Measurements from ENCODE around the gene ATP1A4. TPM values are rescaled to one million over a fixed set of nuclear protein-coding genes. Genes with fewer than 3 reads are reported as not detected.

ATP1A4 gene
- total and polyA plus RNA-seq, 8 donors = 0.05 to 0.37 TPM; not detected in 6

DNA sequence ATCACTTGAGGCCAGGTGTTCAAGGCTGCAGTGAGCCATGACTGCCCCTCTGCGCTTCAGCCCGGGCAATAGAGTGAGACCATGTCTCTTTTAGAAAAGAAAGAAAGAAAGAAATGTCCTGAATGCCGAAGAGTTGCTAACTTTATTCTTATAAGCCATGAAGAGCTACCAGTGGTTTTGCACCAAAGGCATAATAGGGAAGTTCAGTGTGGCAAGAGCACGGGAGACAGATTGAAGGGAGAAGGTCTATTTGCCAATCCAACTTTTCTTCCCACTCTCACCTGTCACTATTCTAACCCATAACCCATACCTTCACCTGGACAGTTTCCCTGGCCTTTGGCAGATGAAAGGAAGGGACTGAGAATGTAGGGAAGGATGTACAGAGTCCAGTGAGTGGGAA is 49.4 kb downstream of the ATP1A4 start:
- Histone ChIP-seq H3K27ac (no peak overlapping the region), H3K27me3 (no peaks in the 10 kb centered on the region), H3K9me3 (no peaks in the 10 kb centered on the region), H3K36me3 (no peaks in the 10 kb centered on the region), H3K4me1 (peaks cover 9 to 18% (median 13%) of the 10 kb centered on the region in 4 donors), H3K4me3 (no peak overlapping the region)
- no peak for DNase-seq
- 87 to 94% (median 89%) methylated on average over 4 of the region's 4 CpGs for WGBS, 5 donors
- intact Hi-C loops (cut with DNase I; ENCODE audit: low total_unique reads) = no loop called here
- TF ChIP-seq, protein P1, sequence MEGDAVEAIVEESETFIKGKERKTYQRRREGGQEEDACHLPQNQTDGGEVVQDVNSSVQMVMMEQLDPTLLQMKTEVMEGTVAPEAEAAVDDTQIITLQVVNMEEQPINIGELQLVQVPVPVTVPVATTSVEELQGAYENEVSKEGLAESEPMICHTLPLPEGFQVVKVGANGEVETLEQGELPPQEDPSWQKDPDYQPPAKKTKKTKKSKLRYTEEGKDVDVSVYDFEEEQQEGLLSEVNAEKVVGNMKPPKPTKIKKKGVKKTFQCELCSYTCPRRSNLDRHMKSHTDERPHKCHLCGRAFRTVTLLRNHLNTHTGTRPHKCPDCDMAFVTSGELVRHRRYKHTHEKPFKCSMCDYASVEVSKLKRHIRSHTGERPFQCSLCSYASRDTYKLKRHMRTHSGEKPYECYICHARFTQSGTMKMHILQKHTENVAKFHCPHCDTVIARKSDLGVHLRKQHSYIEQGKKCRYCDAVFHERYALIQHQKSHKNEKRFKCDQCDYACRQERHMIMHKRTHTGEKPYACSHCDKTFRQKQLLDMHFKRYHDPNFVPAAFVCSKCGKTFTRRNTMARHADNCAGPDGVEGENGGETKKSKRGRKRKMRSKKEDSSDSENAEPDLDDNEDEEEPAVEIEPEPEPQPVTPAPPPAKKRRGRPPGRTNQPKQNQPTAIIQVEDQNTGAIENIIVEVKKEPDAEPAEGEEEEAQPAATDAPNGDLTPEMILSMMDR (IDR thresholded peaks at IDR 0.05) = no peak
- TF ChIP-seq POLR2A (IDR thresholded peaks at IDR 0.05) (no peak), POLR2AphosphoS5 (IDR thresholded peaks at IDR 0.05) (no peak), EP300 (IDR thresholded peaks at IDR 0.05) (no peak)

GRCh38 chr1:160204526-160205241 is 53.3 kb downstream of the ATP1A4 start:
- H3K27ac ChIP-seq = peak overlapping the region in 4 of 5 donors; percentile 93 to 95 (median 94)
- 24 to 46% (median 34%) methylated on average over 5 to 7 of the region's 7 CpGs for WGBS, 5 donors

GRCh38 chr1:160205242-160206035 is 54.0 kb downstream of the ATP1A4 start, which contains the start of gene PEA15:
TSS of gene PEA15 (plus strand) at chr1:160205384. CDS start at chr1:160211545, 6,161 bp downstream.
- no peaks in the 10 kb centered on the region for H3K27me3 ChIP-seq
- H3K36me3 ChIP-seq = peaks cover 8 to 30% (median 20%) of the 10 kb centered on the region in 4 donors
- intact Hi-C loops (cut with DNase I; ENCODE audit: low total_unique reads) = no loop called here
- H3K4me3 ChIP-seq = peak within 1 kb of the TSS; percentile 69 to 91 (median 84)
- H3K4me1 ChIP-seq = peaks cover 35 to 64% (median 57%) of the 10 kb centered on the region in 4 donors
- no peaks in the 10 kb centered on the region for H3K9me3 ChIP-seq
- TF ChIP-seq, protein P1 (IDR thresholded peaks at IDR 0.05) = no peak
- peak; percentile 44 to 75 (median 48) for TF ChIP-seq POLR2AphosphoS5 (IDR thresholded peaks at IDR 0.05)
- peak; percentile 83 to 93 for DNase-seq
- WGBS, 5 donors = 0 to 1% (median 0%) methylated on average over 41 to 76 of the region's 76 CpGs
- H3K27ac ChIP-seq = peak within 1 kb of the TSS; percentile 91 to 95 (median 94)

More at GRCh38 chr1:160204526-160205241, 53.3 kb downstream of the ATP1A4 start:
- intact Hi-C loops (cut with DNase I; ENCODE audit: low total_unique reads) = no loop called here
- H3K36me3 ChIP-seq = peaks cover 8 to 23% (median 16%) of the 10 kb centered on the region in 4 donors
- peak overlapping the region; percentile 69 to 91 (median 84) for H3K4me3 ChIP-seq
- DNase-seq = peak in 1 of 2 donors; percentile 36
- H3K27me3 ChIP-seq = no peaks in the 10 kb centered on the region
- H3K9me3 ChIP-seq = no peaks in the 10 kb centered on the region
- TF ChIP-seq POLR2A (IDR thresholded peaks at IDR 0.05) = no peak
- no peak for TF ChIP-seq POLR2AphosphoS5 (IDR thresholded peaks at IDR 0.05)
- TF ChIP-seq, protein P1 (IDR thresholded peaks at IDR 0.05) = no peak
- no peak for TF ChIP-seq EP300 (IDR thresholded peaks at IDR 0.05)
- H3K4me1 ChIP-seq = peaks cover 28 to 57% (median 50%) of the 10 kb centered on the region in 4 donors

GRCh38 chr1:160206036-160206389 is 54.6 kb downstream of the ATP1A4 start:
- intact Hi-C loops (cut with DNase I; ENCODE audit: low total_unique reads) = no loop called here
- peaks cover 37 to 70% (median 62%) of the 10 kb centered on the region in 4 donors for H3K4me1 ChIP-seq
- TF ChIP-seq POLR2AphosphoS5 (IDR thresholded peaks at IDR 0.05) = peak in 1 of 3 donors; percentile 22
- TF ChIP-seq, protein P1 (IDR thresholded peaks at IDR 0.05) = no peak
- H3K27me3 ChIP-seq = no peaks in the 10 kb centered on the region
- peak overlapping the region; percentile 91 to 95 (median 94) for H3K27ac ChIP-seq
- H3K4me3 ChIP-seq = peak overlapping the region; percentile 69 to 91 (median 84)
- H3K36me3 ChIP-seq = peaks cover 8 to 36% (median 25%) of the 10 kb centered on the region in 4 donors
- H3K9me3 ChIP-seq = no peaks in the 10 kb centered on the region
- 1 to 5% (median 5%) methylated on average over 9 of the region's 9 CpGs for WGBS, 5 donors
- peak in 1 of 2 donors; percentile 78 for DNase-seq

Data from stomach (tissue), 9 donors.